ENCODE measurements around the gene PAM.
A peak's percentile ranks its signal among the peaks of the same experiment; 100 is the strongest.
"Not testable (repeated sequence)": the region's sequence is repeated elsewhere in the genome, so short reads cannot be mapped to it uniquely, and the experiment has no call there.

Gene PAM

GRCh38 chr5:103005276-103005675, 250.2 kb downstream of the PAM start:
- no peak for DNase-seq

- no peak for DNase-seq
These were observed 251.8 kb downstream of the PAM start for GRCh38 chr5:103006921-103007320.

GRCh38 chr5:103010168-103010567, 255.1 kb downstream of the PAM start:
- no peak for DNase-seq

- DNase-seq: no peak
These were observed 258.9 kb downstream of the PAM start for GRCh38 chr5:103013933-103014552.

- DNase-seq: no peak
These were observed 259.9 kb downstream of the PAM start for GRCh38 chr5:103014983-103015382.

GRCh38 chr5:103016167-103016566, 261.1 kb downstream of the PAM start:
- DNase-seq: no peak

- DNase-seq: no peak
These were observed 264.7 kb downstream of the PAM start for GRCh38 chr5:103019804-103020203.

GRCh38 chr5:103021314-103021713, 266.2 kb downstream of the PAM start:
- no peak for DNase-seq

- DNase-seq: no peak
These were observed 272.2 kb downstream of the PAM start for GRCh38 chr5:103027267-103027666.

GRCh38 chr5:103031607-103032006, 276.5 kb downstream of the PAM start:
- DNase-seq: peak in 1 of 2 experiments; percentile 41

GRCh38 chr5:103033696-103034095, 278.6 kb downstream of the PAM start:
- DNase-seq: no peak

GRCh38 chr5:103034662-103035392, 279.7 kb downstream of the PAM start:
- DNase-seq: no peak

- no peak for DNase-seq
These were observed 280.6 kb downstream of the PAM start for GRCh38 chr5:103035701-103036100.

- DNase-seq: no peak
These were observed 281.5 kb downstream of the PAM start for GRCh38 chr5:103036601-103037000.

GRCh38 chr5:103037673-103038455, 282.8 kb downstream of the PAM start:
- no peak for DNase-seq

- DNase-seq: peak in 1 of 2 experiments; percentile 67
These were observed 286.1 kb downstream of the PAM start for GRCh38 chr5:103041071-103041676.

GRCh38 chr5:103046706-103047105, 291.6 kb downstream of the PAM start:
- DNase-seq: not testable (repeated sequence)

- DNase-seq: no peak
These were observed 302.4 kb downstream of the PAM start for GRCh38 chr5:103057208-103058130.

GRCh38 chr5:103059525-103059924, 304.4 kb downstream of the PAM start:
- DNase-seq: no peak

- no peak for DNase-seq
These were observed 305.4 kb downstream of the PAM start for GRCh38 chr5:103060424-103060954.

- DNase-seq: no peak
These were observed 311.2 kb downstream of the PAM start for GRCh38 chr5:103066326-103066725.

GRCh38 chr5:103073500-103073899, 318.4 kb downstream of the PAM start:
- not testable (repeated sequence) for DNase-seq
